ENCODE measurements around the gene NXN. TPM values are rescaled to one million over a fixed set of nuclear protein-coding genes. Genes with fewer than 3 reads are reported as not detected.

NXN gene
- total RNA-seq, 3 donors from 2014 or later: 5.3 to 98.1 (median 9.7) TPM

DNA sequence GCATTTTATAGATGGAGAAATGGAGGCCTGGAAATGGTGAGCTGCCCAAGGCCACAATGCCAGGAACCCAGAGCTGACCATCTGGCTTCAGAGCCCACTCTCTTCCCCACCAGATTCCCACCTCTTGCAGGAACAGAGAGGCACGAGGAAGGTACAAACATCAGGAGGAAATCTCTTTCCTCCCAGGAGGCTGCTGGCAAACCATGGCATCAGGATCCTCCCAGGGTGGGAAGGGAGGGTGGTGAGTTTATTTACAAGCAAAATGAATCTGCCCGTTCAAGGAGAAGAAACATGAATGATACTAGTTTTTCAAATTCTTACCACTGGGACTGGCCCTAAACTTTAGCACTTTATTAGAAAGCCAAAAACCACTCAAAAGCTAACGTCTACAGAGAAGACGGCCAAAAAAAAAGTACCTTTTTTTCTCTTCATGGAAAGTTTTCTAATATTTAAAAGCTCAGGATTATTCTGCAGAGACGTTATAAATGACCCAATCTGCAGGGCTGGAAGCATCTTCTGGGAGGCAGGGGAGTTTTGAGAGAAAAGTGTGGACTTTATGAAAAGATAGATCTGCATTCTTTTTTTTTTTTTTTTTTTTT, 79.1 kb downstream of the NXN start:
- DNase-seq (no peak), ATAC-seq (no peak)
- Histone ChIP-seq H3K36me3 (ENCODE audit: low read depth) (no peaks in the 10 kb centered on the region), H3K4me3 (no peak overlapping the region), H3K9me3 (no peaks in the 10 kb centered on the region), H3K4me1 (ENCODE audit: low read depth) (no peaks in the 10 kb centered on the region)
- no peak for TF ChIP-seq CTCF (IDR thresholded peaks at IDR 0.05)
- intact Hi-C loops (cut with DNase I, micrococcal nuclease): no loop called here

DNA sequence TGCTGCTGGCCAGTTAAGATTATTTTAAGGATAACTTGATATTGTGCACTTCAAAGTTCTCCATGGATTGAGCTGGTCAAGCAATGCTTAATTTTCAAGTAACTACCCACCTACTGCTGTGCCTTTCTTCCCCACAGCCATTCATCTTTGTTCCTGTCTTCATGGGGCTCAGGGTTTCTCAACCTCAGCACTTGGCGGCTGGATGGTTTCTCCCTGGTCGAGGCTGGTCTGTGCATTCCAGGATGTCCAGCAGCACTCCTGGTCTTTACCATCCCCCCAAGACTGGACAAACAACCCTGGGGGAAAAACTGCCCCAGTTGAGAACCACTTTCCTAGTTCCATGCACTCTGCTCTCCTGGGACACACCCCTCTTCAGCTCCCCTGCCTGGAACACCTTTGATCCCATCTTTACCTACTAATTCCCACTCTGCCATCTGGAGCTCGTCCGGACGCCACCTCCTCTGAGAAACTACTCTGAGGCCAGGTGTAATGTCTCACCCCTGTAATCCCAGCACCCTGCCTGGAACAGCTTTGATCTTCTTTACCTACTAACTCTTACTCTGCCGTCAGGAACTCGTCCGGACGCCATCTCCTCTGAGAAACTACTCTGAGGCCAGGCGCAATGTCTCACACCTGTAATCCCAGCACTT, 81.5 kb downstream of the NXN start:
- Histone ChIP-seq H3K4me3 (no peak overlapping the region), H3K4me1 (ENCODE audit: low read depth) (no peaks in the 10 kb centered on the region), H3K9me3 (no peaks in the 10 kb centered on the region), H3K36me3 (ENCODE audit: low read depth) (no peaks in the 10 kb centered on the region)
- DNase-seq (no peak), ATAC-seq (no peak)
- no peak for TF ChIP-seq CTCF (IDR thresholded peaks at IDR 0.05)
- intact Hi-C loops (cut with DNase I, micrococcal nuclease): no loop called here

DNA sequence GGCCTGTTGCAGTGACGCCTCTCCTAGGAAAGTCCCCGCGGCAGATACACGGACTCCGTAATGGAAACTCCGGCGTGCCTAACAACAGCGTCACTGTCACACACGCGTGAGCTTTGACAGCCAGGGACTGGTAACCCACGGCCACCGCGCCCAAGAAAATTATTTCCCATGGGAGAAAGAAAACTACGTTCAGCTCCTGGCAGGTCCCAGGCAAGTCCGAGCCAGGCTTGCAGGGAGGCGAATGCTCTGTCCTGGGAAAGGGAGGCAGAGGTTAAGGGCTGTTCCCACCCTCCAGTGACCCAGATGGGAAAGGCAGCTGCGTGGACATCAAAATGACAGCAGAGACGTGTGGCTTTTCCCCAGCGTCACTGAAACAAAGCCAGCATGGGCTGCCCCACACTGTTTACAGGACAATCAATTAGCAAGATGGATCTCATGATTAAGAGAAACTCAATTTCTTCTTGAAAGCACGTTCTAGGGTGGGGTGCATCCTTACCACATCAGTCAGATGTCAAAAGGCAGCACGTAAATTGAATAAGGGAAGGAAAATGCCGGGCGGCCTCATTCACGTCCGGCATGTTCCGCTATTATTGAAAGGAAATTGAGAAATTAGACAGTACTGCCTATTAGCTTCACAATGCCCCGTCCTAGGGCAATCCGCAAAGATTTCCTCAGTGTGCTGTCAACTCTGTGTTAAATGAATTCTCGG, 82.5 kb downstream of the NXN start:
- H3K9me3 ChIP-seq: no peaks in the 10 kb centered on the region
- peak; percentile 22 for ATAC-seq
- no peak overlapping the region for H3K4me3 ChIP-seq
- intact Hi-C loops (cut with DNase I, micrococcal nuclease): no loop called here
- H3K4me1 ChIP-seq (ENCODE audit: low read depth): no peaks in the 10 kb centered on the region
- H3K36me3 ChIP-seq (ENCODE audit: low read depth): no peaks in the 10 kb centered on the region
- no peak for TF ChIP-seq CTCF (IDR thresholded peaks at IDR 0.05)
- peak in 1 of 3 donors; percentile 38 for DNase-seq

GRCh38 chr17:896454-896853, 83.1 kb downstream of the NXN start:
- intact Hi-C loops (cut with DNase I, micrococcal nuclease): no loop called here
- DNase-seq (no peak), ATAC-seq (no peak)
- no peaks in the 10 kb centered on the region for H3K9me3 ChIP-seq
- no peak for TF ChIP-seq CTCF (IDR thresholded peaks at IDR 0.05)
- H3K36me3 ChIP-seq (ENCODE audit: low read depth): no peaks in the 10 kb centered on the region
- no peaks in the 10 kb centered on the region for H3K4me1 ChIP-seq (ENCODE audit: low read depth)
- H3K4me3 ChIP-seq: no peak overlapping the region

GRCh38 chr17:892958-893357, 86.6 kb downstream of the NXN start:
- H3K9me3 ChIP-seq: no peaks in the 10 kb centered on the region
- no peak for TF ChIP-seq CTCF (IDR thresholded peaks at IDR 0.05)
- intact Hi-C loops (cut with DNase I, micrococcal nuclease): no loop called here
- no peak overlapping the region for H3K4me3 ChIP-seq
- ATAC-seq (no peak), DNase-seq (no peak)
- no peaks in the 10 kb centered on the region for H3K36me3 ChIP-seq (ENCODE audit: low read depth)
- H3K4me1 ChIP-seq (ENCODE audit: low read depth): no peaks in the 10 kb centered on the region
